Liver (tissue), 3 donors: ENCODE results near the gene ADAM19.

Experiments
- ATF3 ChIP-seq: IDR thresholded peaks from 2 replicates; pipeline ENCODE4 v1.6.1; 2016; ENCODE audit warnings: antibody characterized with exemption
- CTCF ChIP-seq: fragments of 150-350 bp; IDR thresholded peaks from 2 replicates; pipeline ENCODE4 v1.5.1; 2017; ENCODE audit warnings: improper control_type of control experiment, low read depth, low read length; ENCODE audit not compliant: missing input control
- RXRA ChIP-seq, 2 donors: IDR thresholded peaks; 2 replicates each; pipeline ENCODE4 v1.6.1; 2017 to 2018; ENCODE audit warnings: antibody characterized with exemption in 2 of 2, mild to moderate bottlenecking in 1 of 2
- SP1 ChIP-seq: IDR thresholded peaks from 2 replicates; pipeline ENCODE4 v1.6.1; 2018; ENCODE audit warnings: antibody characterized with exemption, mild to moderate bottlenecking
- TAF1 ChIP-seq: conservative IDR thresholded peaks from 2 replicates; pipeline ENCODE4 v1.6.1; 2016; ENCODE audit warnings: antibody characterized with exemption, mild to moderate bottlenecking
- TF ChIP-seq, protein P1 (sequence below): IDR thresholded peaks from 2 replicates; pipeline ENCODE4 v1.6.1; 2016; ENCODE audit warnings: antibody characterized with exemption
- TF ChIP-seq, protein P2 (sequence below): IDR thresholded peaks from 2 replicates; pipeline ENCODE4 v1.6.1; 2016; ENCODE audit warnings: antibody characterized with exemption, mild to moderate bottlenecking
- donor health status: healthy.
- donor health status: healthy.

- TF ChIP-seq TAF1: no peak
- TF ChIP-seq ATF3: no peak
- no peak for TF ChIP-seq CTCF
- TF ChIP-seq, protein P1, sequence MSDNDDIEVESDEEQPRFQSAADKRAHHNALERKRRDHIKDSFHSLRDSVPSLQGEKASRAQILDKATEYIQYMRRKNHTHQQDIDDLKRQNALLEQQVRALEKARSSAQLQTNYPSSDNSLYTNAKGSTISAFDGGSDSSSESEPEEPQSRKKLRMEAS: peak; percentile 38
- peak; percentile 78 for TF ChIP-seq SP1
- TF ChIP-seq RXRA (IDR thresholded peaks at IDR 0.05): peak; percentile 50 to 63
- TF ChIP-seq, protein P2, sequence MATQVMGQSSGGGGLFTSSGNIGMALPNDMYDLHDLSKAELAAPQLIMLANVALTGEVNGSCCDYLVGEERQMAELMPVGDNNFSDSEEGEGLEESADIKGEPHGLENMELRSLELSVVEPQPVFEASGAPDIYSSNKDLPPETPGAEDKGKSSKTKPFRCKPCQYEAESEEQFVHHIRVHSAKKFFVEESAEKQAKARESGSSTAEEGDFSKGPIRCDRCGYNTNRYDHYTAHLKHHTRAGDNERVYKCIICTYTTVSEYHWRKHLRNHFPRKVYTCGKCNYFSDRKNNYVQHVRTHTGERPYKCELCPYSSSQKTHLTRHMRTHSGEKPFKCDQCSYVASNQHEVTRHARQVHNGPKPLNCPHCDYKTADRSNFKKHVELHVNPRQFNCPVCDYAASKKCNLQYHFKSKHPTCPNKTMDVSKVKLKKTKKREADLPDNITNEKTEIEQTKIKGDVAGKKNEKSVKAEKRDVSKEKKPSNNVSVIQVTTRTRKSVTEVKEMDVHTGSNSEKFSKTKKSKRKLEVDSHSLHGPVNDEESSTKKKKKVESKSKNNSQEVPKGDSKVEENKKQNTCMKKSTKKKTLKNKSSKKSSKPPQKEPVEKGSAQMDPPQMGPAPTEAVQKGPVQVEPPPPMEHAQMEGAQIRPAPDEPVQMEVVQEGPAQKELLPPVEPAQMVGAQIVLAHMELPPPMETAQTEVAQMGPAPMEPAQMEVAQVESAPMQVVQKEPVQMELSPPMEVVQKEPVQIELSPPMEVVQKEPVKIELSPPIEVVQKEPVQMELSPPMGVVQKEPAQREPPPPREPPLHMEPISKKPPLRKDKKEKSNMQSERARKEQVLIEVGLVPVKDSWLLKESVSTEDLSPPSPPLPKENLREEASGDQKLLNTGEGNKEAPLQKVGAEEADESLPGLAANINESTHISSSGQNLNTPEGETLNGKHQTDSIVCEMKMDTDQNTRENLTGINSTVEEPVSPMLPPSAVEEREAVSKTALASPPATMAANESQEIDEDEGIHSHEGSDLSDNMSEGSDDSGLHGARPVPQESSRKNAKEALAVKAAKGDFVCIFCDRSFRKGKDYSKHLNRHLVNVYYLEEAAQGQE: no peak
Measured at GRCh38 chr5:157477814-157478494, 97.6 kb downstream of the ADAM19 start.
